ENCODE results near the gene EDC3.
"Not testable (repeated sequence)": the region's sequence is repeated elsewhere in the genome, so short reads cannot be mapped to it uniquely, and the experiment has no call there.

- TF ChIP-seq CTCF (conservative IDR thresholded peaks at IDR 0.05; ENCODE audit: low read depth, low read length); EZH2 (IDR thresholded peaks at IDR 0.05; ENCODE audit: borderline replicate concordance, low read depth, low read length, poor library complexity, severe bottlenecking): not testable (repeated sequence)
These were observed 99.1 kb downstream of the EDC3 start for GRCh38 chr15:74596736-74597135.

All from A673 (cell line).